ENCODE measurements around the gene PKNOX2.

Gene PKNOX2

DNA sequence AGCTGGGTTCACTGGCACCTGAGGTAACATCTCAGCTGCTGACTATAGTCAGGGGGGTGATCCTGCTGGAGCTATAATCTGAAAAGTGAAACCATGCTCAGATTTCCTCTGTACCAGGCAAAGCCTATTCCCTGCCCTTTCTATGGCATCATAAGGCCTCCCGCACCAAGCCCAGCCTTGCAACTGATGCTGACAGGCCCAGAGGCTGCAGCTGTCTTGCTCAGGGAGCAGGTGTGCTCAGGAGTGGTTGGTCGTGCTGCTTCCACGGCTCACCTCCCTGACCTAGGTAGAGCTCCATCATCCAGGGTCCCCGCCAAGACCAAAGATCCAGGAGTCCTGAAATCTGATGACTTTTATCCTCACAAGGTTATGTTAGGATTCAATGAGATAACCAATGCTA, 209.8 kb downstream of the PKNOX2 start:
- TF ChIP-seq, protein P1, sequence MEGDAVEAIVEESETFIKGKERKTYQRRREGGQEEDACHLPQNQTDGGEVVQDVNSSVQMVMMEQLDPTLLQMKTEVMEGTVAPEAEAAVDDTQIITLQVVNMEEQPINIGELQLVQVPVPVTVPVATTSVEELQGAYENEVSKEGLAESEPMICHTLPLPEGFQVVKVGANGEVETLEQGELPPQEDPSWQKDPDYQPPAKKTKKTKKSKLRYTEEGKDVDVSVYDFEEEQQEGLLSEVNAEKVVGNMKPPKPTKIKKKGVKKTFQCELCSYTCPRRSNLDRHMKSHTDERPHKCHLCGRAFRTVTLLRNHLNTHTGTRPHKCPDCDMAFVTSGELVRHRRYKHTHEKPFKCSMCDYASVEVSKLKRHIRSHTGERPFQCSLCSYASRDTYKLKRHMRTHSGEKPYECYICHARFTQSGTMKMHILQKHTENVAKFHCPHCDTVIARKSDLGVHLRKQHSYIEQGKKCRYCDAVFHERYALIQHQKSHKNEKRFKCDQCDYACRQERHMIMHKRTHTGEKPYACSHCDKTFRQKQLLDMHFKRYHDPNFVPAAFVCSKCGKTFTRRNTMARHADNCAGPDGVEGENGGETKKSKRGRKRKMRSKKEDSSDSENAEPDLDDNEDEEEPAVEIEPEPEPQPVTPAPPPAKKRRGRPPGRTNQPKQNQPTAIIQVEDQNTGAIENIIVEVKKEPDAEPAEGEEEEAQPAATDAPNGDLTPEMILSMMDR (IDR thresholded peaks at IDR 0.05; ENCODE audit: low read depth, low read length) = no peak
- DNase-seq (ENCODE audit: extremely low read depth, low read depth) = no peak

DNA sequence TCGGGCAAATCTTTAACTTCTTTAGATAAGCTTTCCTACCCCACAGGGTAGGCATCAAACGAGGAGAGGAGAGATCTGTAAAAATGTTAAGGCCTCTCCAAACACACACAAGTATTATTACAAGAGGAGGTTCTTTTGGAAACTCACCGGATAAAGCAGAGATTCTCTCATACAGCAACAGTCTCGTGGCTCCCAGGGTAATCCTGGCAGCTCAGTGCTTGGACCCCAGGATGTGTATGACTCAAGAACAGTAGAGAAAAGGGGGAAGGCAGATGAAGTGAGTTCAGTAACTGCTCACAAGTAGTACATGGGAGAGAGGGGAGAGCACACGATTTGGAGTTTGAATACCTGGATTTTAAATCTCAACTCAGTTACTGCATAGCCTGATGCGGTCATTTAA, 210.6 kb downstream of the PKNOX2 start:
- DNase-seq (ENCODE audit: extremely low read depth, low read depth) = no peak
- TF ChIP-seq, protein P1 (IDR thresholded peaks at IDR 0.05; ENCODE audit: low read depth, low read length) = no peak

GRCh38 chr11:125376117-125376516, 211.6 kb downstream of the PKNOX2 start:
- TF ChIP-seq, protein P1 (IDR thresholded peaks at IDR 0.05; ENCODE audit: low read depth, low read length) = no peak
- no peak for DNase-seq (ENCODE audit: extremely low read depth, low read depth)

- no peak for DNase-seq (ENCODE audit: extremely low read depth, low read depth)
- TF ChIP-seq, protein P1 (IDR thresholded peaks at IDR 0.05; ENCODE audit: low read depth, low read length) = no peak
Measured at GRCh38 chr11:125376856-125377255, 212.3 kb downstream of the PKNOX2 start.

DNA sequence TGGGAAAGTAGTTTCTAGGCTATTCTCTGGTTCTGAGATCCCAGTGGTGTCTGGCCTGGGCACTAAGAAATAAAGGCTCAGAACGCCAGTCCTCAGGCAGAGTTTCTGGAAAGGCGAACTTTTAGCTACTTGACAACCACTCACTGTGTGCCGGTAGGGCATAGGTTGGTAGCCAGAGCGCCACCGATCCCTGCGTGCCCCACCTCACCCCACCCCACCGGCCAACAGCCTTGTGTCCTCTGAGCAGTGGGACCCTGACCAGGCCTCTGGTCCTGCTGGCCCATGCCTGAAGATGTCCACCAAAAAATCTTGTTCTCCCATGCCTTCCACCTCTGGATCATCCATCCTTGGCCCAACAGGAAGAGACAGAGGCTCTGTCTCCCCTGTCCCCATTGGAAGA, 213.5 kb downstream of the PKNOX2 start:
- TF ChIP-seq, protein P1 (IDR thresholded peaks at IDR 0.05; ENCODE audit: low read depth, low read length) = no peak
- DNase-seq (ENCODE audit: extremely low read depth, low read depth) = no peak

DNA sequence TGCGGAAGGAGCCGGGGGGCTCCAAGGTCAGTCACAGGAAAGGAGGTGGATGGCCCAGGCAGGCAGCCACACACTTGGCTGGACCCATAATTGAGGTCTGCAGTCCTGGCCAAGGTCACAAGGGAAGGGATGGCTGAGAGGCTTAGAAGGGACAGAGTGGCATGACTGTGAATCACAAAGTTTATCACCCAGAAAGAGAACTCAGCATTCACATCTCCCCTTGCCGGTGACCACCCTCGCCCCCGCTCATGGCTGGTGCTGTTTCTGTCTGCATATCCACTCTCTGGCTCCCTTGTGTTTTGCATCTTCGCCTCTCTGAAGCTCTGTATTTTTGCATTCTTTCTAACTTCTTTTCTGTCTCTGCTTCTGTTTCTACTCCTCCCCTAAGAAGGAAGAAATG, 214.0 kb downstream of the PKNOX2 start:
- DNase-seq (ENCODE audit: extremely low read depth, low read depth) = no peak
- TF ChIP-seq, protein P1 (IDR thresholded peaks at IDR 0.05; ENCODE audit: low read depth, low read length) = no peak

- TF ChIP-seq, protein P1 (IDR thresholded peaks at IDR 0.05; ENCODE audit: low read depth, low read length) = no peak
Measured at GRCh38 chr11:125379565-125379964, 215.0 kb downstream of the PKNOX2 start.

More at GRCh38 chr11:125379565-125379964, 215.0 kb downstream of the PKNOX2 start:
- no peak for DNase-seq (ENCODE audit: extremely low read depth, low read depth)
